H9 (cell line): Measurements from ENCODE around the gene CDH23. TPM values are rescaled to one million over a fixed set of nuclear protein-coding genes. Genes with fewer than 3 reads are reported as not detected.

ENCODE experiments used
- DNase-seq: peaks from one replicate; pipeline ENCODE4 v3.0.0-alpha.2; 2017
- H2AFZ ChIP-seq: one replicate; pipeline ENCODE4 v1.6.1; 2013; ENCODE audit warnings: mild to moderate bottlenecking, low read length, control low read depth, moderate library complexity
- H2AK5ac ChIP-seq: 2 replicates; pipeline ENCODE4 v1.6.1; 2013; ENCODE audit warnings: low read length, control low read depth, mixed read lengths; ENCODE audit not compliant: insufficient read length
- H2BK120ac ChIP-seq: one replicate; pipeline ENCODE4 v1.6.1; 2013; ENCODE audit warnings: low read depth, mild to moderate bottlenecking, low read length, control low read depth, inconsistent platforms; ENCODE audit not compliant: poor library complexity, severe bottlenecking
- H2BK12ac ChIP-seq: 2 replicates; pipeline ENCODE4 v1.6.1; 2013; ENCODE audit warnings: low read length, control low read depth, mixed read lengths, low read depth; ENCODE audit not compliant: insufficient read length
- H2BK15ac ChIP-seq: 2 replicates; pipeline ENCODE4 v1.6.1; 2013; ENCODE audit warnings: low read depth, low read length, control low read depth
- H2BK20ac ChIP-seq: one replicate; pipeline ENCODE4 v1.6.1; 2013; ENCODE audit warnings: low read depth, mild to moderate bottlenecking, low read length, control low read depth, inconsistent platforms; ENCODE audit not compliant: poor library complexity, severe bottlenecking
- H2BK5ac ChIP-seq: 2 replicates; pipeline ENCODE4 v1.6.1; 2013; ENCODE audit warnings: low read length, control low read depth, mixed read lengths; ENCODE audit not compliant: insufficient read length
- H3K14ac ChIP-seq: 2 replicates; pipeline ENCODE4 v1.6.1; 2013; ENCODE audit warnings: low read length, control low read depth; ENCODE audit not compliant: insufficient read depth
- H3K18ac ChIP-seq: 2 replicates; pipeline ENCODE4 v1.6.1; 2013; ENCODE audit warnings: low read depth, mild to moderate bottlenecking, mixed read lengths, low read length, control low read depth; ENCODE audit not compliant: insufficient read length
- H3K23ac ChIP-seq: 2 replicates; pipeline ENCODE4 v1.6.1; 2013; ENCODE audit warnings: low read length, control low read depth, mixed read lengths, low read depth; ENCODE audit not compliant: insufficient read length
- H3K23me2 ChIP-seq: 2 replicates; pipeline ENCODE4 v1.6.1; 2013; ENCODE audit warnings: low read depth, mild to moderate bottlenecking, mixed read lengths, low read length, control low read depth; ENCODE audit not compliant: insufficient read length, poor library complexity, severe bottlenecking
- H3K27ac ChIP-seq: 2 replicates; pipeline ENCODE4 v1.5.1; 2013; ENCODE audit warnings: low read length, control low read depth, mixed read lengths, low read depth; ENCODE audit not compliant: insufficient read length
- H3K27me3 ChIP-seq: 2 replicates; pipeline ENCODE4 v1.6.1; 2013; ENCODE audit warnings: low read length, control low read depth, inconsistent platforms; ENCODE audit not compliant: insufficient read depth
- H3K4ac ChIP-seq: 2 replicates; pipeline ENCODE4 v1.6.1; 2013; ENCODE audit warnings: low read depth, mild to moderate bottlenecking, control low read depth, inconsistent platforms, low read length, moderate library complexity
- H3K4me1 ChIP-seq: 2 replicates; pipeline ENCODE4 v1.6.1; 2013; ENCODE audit warnings: low read length, control low read depth, inconsistent platforms; ENCODE audit not compliant: insufficient read depth
- H3K4me2 ChIP-seq: 2 replicates; pipeline ENCODE4 v1.6.1; 2013; ENCODE audit warnings: low read length, control low read depth, mixed read lengths; ENCODE audit not compliant: insufficient read length, insufficient read depth
- H3K56ac ChIP-seq: 2 replicates; pipeline ENCODE4 v1.6.1; 2013; ENCODE audit warnings: low read depth, mild to moderate bottlenecking, mixed read lengths, low read length, control low read depth; ENCODE audit not compliant: insufficient read length
- H3K79me1 ChIP-seq: 2 replicates; pipeline ENCODE4 v1.6.1; 2013; ENCODE audit warnings: low read depth, mild to moderate bottlenecking, moderate library complexity, low read length, control low read depth, inconsistent platforms; ENCODE audit not compliant: insufficient read depth, poor library complexity, severe bottlenecking
- H3K79me2 ChIP-seq: 2 replicates; pipeline ENCODE4 v1.6.1; 2013; ENCODE audit warnings: low read length, control low read depth, inconsistent platforms; ENCODE audit not compliant: insufficient read depth
- H3K9ac ChIP-seq: 2 replicates; pipeline ENCODE4 v1.6.1; 2013; ENCODE audit warnings: low read length, control low read depth, mixed read lengths; ENCODE audit not compliant: insufficient read length; ENCODE audit errors: extremely low read depth
- H3K9me3 ChIP-seq: one replicate; pipeline ENCODE4 v1.6.1; 2013; ENCODE audit warnings: low read depth, low read length, inconsistent platforms; ENCODE audit not compliant: control insufficient read depth
- H3T11ph ChIP-seq: one replicate; pipeline ENCODE4 v1.6.1; 2013; ENCODE audit warnings: mild to moderate bottlenecking, low read length, control low read depth, inconsistent platforms
- H4K20me1 ChIP-seq: one replicate; pipeline ENCODE4 v1.6.1; 2013; ENCODE audit not compliant: control insufficient read depth, insufficient read length, insufficient read depth
- H4K5ac ChIP-seq: 2 replicates; pipeline ENCODE4 v1.6.1; 2013; ENCODE audit warnings: low read depth, mild to moderate bottlenecking, mixed read lengths, low read length, control low read depth; ENCODE audit not compliant: insufficient read length
- H4K8ac ChIP-seq: replicated peaks from 2 replicates; pipeline ENCODE4 v1.6.1; 2013; ENCODE audit warnings: low read length, control low read depth, mixed read lengths, low read depth; ENCODE audit not compliant: insufficient read length
- H4K91ac ChIP-seq: 2 replicates; pipeline ENCODE4 v1.6.1; 2013; ENCODE audit warnings: low read depth, mild to moderate bottlenecking, moderate library complexity, mixed read lengths, low read length, control low read depth; ENCODE audit not compliant: insufficient read length
- H3K27ac Mint-ChIP-seq, 3 experiments: 2 replicates in 2 of 3; 3 replicates in 1 of 3; pipeline ENCODE4 v1.8.0; 2020 to 2021; ENCODE audit warnings: mixed read lengths in 3 of 3, mild to moderate bottlenecking in 1 of 3, moderate library complexity in 1 of 3
- H3K27me3 Mint-ChIP-seq: 2 replicates; pipeline ENCODE4 v1.8.0; 2021; ENCODE audit warnings: low read depth, mild to moderate bottlenecking, moderate library complexity, mixed read lengths
- H3K36me3 Mint-ChIP-seq, 3 experiments: 2 replicates in 2 of 3; 3 replicates in 1 of 3; pipeline ENCODE4 v1.8.0; 2020 to 2021; ENCODE audit warnings: low read depth in 3 of 3, mixed read lengths in 3 of 3; ENCODE audit not compliant: insufficient read depth in 1 of 3
- H3K4me1 Mint-ChIP-seq, 2 experiments: 2 replicates each; pipeline ENCODE4 v1.8.0; 2020; ENCODE audit warnings: mixed read lengths in 2 of 2
- H3K4me3 Mint-ChIP-seq, 2 experiments: 2 replicates in 1 of 2; 3 replicates in 1 of 2; pipeline ENCODE4 v1.8.0; 2020 to 2021; ENCODE audit warnings: mild to moderate bottlenecking in 2 of 2, mixed read lengths in 2 of 2, moderate library complexity in 1 of 2
- H3K9me3 Mint-ChIP-seq, 2 experiments: 2 replicates in 1 of 2; 3 replicates in 1 of 2; pipeline ENCODE4 v1.8.0; 2020; ENCODE audit warnings: mild to moderate bottlenecking in 2 of 2, mixed read lengths in 2 of 2, moderate library complexity in 1 of 2
- CTCF ChIP-seq: fragments of 200-600 bp; sonication (generic); conservative IDR thresholded peaks from 3 replicates; pipeline ENCODE4 v1.8.0; 2021; ENCODE audit warnings: antibody characterized with exemption, mild to moderate bottlenecking
- WGBS: extraction: QIAGEN DNeasy Blood & Tissue Kit; methylation state at CpG from one replicate; pipeline ENCODE4 v1.1.7; 2013; ENCODE audit warnings: missing lambda C conversion rate, low lambda C conversion rate, mixed read lengths; ENCODE audit not compliant: insufficient read length; ENCODE audit errors: extremely low coverage; 5-methylcytosine and 5-hydroxymethylcytosine counted together
- total RNA-seq: library from RNA; stranded (reverse); gene quantifications from 2 replicates; pipeline ENCODE4 v1.2.1, GENCODE V29; 2021

CDH23 gene
- total RNA-seq, 1 experiment from 2014 or later: 2.1 TPM

- H3K23me2 ChIP-seq: no peaks in the 10 kb centered on the region
- H3K79me1 ChIP-seq: no peaks in the 10 kb centered on the region
- H3K56ac ChIP-seq: no peak overlapping the region
- Mint-ChIP-seq H3K27ac (no peak overlapping the region), H3K4me1 (peaks cover 14 to 19% of the 10 kb centered on the region in 2 experiments), H3K9me3 (peaks cover 0 to under 1% of the 10 kb centered on the region in 2 experiments; a peak in 2 of 5 replicates), H3K36me3 (peaks cover 0 to under 1% (median under 1%) of the 10 kb centered on the region in 3 experiments; a peak in 1 of 7 replicates), H3K27me3 (no peaks in the 10 kb centered on the region; the same call in 1 of the 2 replicates), H3K4me3 (no peak overlapping the region)
- no peak for TF ChIP-seq CTCF
- H2BK12ac ChIP-seq: no peak overlapping the region
- H2AFZ ChIP-seq: no peak overlapping the region
- H2BK15ac ChIP-seq: no peak overlapping the region
- H3K9me3 ChIP-seq: no peaks in the 10 kb centered on the region
- H3K79me2 ChIP-seq: no peaks in the 10 kb centered on the region
- no peak for DNase-seq
- H2BK120ac ChIP-seq: no peak overlapping the region
- no peak overlapping the region for H4K5ac ChIP-seq
- H3K27me3 ChIP-seq: no peaks in the 10 kb centered on the region
- no peak overlapping the region for H3K4ac ChIP-seq
- H3K4me1 ChIP-seq: no peaks in the 10 kb centered on the region
- H3T11ph ChIP-seq: no peak overlapping the region
- no peak overlapping the region for H2BK20ac ChIP-seq
- H3K4me2 ChIP-seq: no peak overlapping the region
- H2BK5ac ChIP-seq: no peak overlapping the region
- no peak overlapping the region for H4K8ac ChIP-seq
- no peak overlapping the region for H3K23ac ChIP-seq
- WGBS: no CpG with 5 or more reads among the region's 6 CpGs
- H3K9ac ChIP-seq: no peak overlapping the region
- H3K27ac ChIP-seq: no peak overlapping the region
- no peak overlapping the region for H3K14ac ChIP-seq
- no peak overlapping the region for H2AK5ac ChIP-seq
- H3K18ac ChIP-seq: no peak overlapping the region
- H4K91ac ChIP-seq: no peak overlapping the region
- no peaks in the 10 kb centered on the region for H4K20me1 ChIP-seq
Observed at GRCh38 chr10:71863203-71863602, 466.5 kb downstream of the CDH23 start.
